Measurements from ENCODE around the gene TOMM6. TPM values are rescaled to one million over a fixed set of nuclear protein-coding genes. Genes with fewer than 3 reads are reported as not detected.

Gene TOMM6
- total RNA-seq, 1 donor from 2014 or later, result 133 TPM

- no peaks in the 10 kb centered on the region for H3K9me3 Mint-ChIP-seq (ENCODE audit: unreplicated experiment)
- peaks cover 16% of the 10 kb centered on the region for H3K36me3 Mint-ChIP-seq (ENCODE audit: unreplicated experiment)
- peak; percentile 96 for DNase-seq (ENCODE audit: extremely low spot score, unreplicated experiment)
- peaks cover 16% of the 10 kb centered on the region for H3K4me1 Mint-ChIP-seq (ENCODE audit: unreplicated experiment)
- peak; percentile 84 for TF ChIP-seq CTCF (IDR thresholded peaks at IDR 0.05)
- peak overlapping the region; percentile 94 for H3K27ac Mint-ChIP-seq (ENCODE audit: unreplicated experiment)
- H3K27me3 Mint-ChIP-seq (ENCODE audit: unreplicated experiment), result no peaks in the 10 kb centered on the region
- H3K4me3 Mint-ChIP-seq (ENCODE audit: unreplicated experiment), result peak overlapping the region; percentile 94
Observed at GRCh38 chr6:41786451-41787218, 859 bp upstream of the TOMM6 start.

GRCh38 chr6:41789390-41789724 is 1.9 kb downstream of the TOMM6 start:
- no peak for TF ChIP-seq CTCF (IDR thresholded peaks at IDR 0.05)

GRCh38 chr6:41790045-41790444 is 2.6 kb downstream of the TOMM6 start:
- H3K4me3 Mint-ChIP-seq (ENCODE audit: unreplicated experiment), result no peak overlapping the region
- peaks cover 14% of the 10 kb centered on the region for H3K4me1 Mint-ChIP-seq (ENCODE audit: unreplicated experiment)
- no peak overlapping the region for H3K27ac Mint-ChIP-seq (ENCODE audit: unreplicated experiment)
- H3K36me3 Mint-ChIP-seq (ENCODE audit: unreplicated experiment), result peaks cover 22% of the 10 kb centered on the region
- DNase-seq (ENCODE audit: extremely low spot score, unreplicated experiment), result no peak
- no peaks in the 10 kb centered on the region for H3K27me3 Mint-ChIP-seq (ENCODE audit: unreplicated experiment)
- H3K9me3 Mint-ChIP-seq (ENCODE audit: unreplicated experiment), result no peaks in the 10 kb centered on the region
- no peak for TF ChIP-seq CTCF (IDR thresholded peaks at IDR 0.05)

More at GRCh38 chr6:41789390-41789724, 1.9 kb downstream of the TOMM6 start:
- Mint-ChIP-seq H3K4me3 (ENCODE audit: unreplicated experiment) (peak overlapping the region; percentile 94), H3K9me3 (ENCODE audit: unreplicated experiment) (no peaks in the 10 kb centered on the region), H3K27ac (ENCODE audit: unreplicated experiment) (no peak overlapping the region), H3K4me1 (ENCODE audit: unreplicated experiment) (peaks cover 14% of the 10 kb centered on the region), H3K36me3 (ENCODE audit: unreplicated experiment) (peaks cover 22% of the 10 kb centered on the region), H3K27me3 (ENCODE audit: unreplicated experiment) (no peaks in the 10 kb centered on the region)
- DNase-seq (ENCODE audit: extremely low spot score, unreplicated experiment), result no peak

DNA sequence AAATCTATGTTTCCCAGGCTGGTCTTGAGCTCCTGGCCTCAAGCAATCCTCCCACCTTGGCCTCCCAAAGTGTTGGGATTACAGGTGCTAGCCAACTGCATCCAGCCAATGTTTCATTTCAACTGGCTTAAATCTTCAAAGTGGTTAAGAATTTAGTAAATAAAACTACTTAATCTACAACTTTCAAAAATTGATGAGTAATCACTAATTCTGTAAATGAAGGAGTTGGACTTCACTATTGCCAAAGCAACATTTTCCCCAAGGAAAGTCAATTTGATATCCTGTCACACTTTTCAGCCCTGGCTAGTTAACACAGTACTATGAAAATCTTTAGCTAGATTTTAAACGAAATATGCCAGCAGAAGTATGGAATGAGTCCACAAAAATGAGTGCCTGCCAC is 3.8 kb downstream of the TOMM6 start:
- Mint-ChIP-seq H3K9me3 (ENCODE audit: unreplicated experiment) (no peaks in the 10 kb centered on the region), H3K27ac (ENCODE audit: unreplicated experiment) (no peak overlapping the region), H3K36me3 (ENCODE audit: unreplicated experiment) (peaks cover 22% of the 10 kb centered on the region), H3K4me3 (ENCODE audit: unreplicated experiment) (no peak overlapping the region), H3K4me1 (ENCODE audit: unreplicated experiment) (peaks cover 9% of the 10 kb centered on the region), H3K27me3 (ENCODE audit: unreplicated experiment) (no peaks in the 10 kb centered on the region)
- TF ChIP-seq CTCF (IDR thresholded peaks at IDR 0.05), result no peak
- no peak for DNase-seq (ENCODE audit: extremely low spot score, unreplicated experiment)

DNA sequence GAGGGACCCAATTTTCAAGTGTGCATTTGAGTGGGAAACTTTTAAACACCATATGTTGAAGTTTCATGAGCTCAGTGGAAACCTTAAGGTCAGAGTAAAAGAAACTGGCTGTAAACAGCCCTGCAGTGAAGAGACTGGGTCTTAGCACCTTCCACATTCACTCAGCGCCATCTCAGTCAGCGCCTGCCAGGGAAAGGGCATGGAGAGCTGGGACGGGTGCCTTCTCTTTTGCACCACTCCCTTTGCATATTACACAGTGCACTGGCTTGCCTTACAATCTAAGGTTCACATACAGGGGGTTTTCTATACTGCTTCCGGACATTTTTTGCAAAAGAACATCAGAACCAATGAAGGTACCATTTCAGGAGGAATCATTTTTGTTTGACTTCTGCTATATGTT is 4.5 kb downstream of the TOMM6 start:
- Mint-ChIP-seq H3K4me1 (ENCODE audit: unreplicated experiment) (peaks cover 9% of the 10 kb centered on the region), H3K27me3 (ENCODE audit: unreplicated experiment) (no peaks in the 10 kb centered on the region), H3K36me3 (ENCODE audit: unreplicated experiment) (peaks cover 22% of the 10 kb centered on the region), H3K9me3 (ENCODE audit: unreplicated experiment) (no peaks in the 10 kb centered on the region), H3K27ac (ENCODE audit: unreplicated experiment) (no peak overlapping the region), H3K4me3 (ENCODE audit: unreplicated experiment) (no peak overlapping the region)
- DNase-seq (ENCODE audit: extremely low spot score, unreplicated experiment), result no peak
- TF ChIP-seq CTCF (IDR thresholded peaks at IDR 0.05), result no peak

Measured in osteocyte (in vitro differentiated cells).